BLaER1 treated with 17β-estradiol and CSF1 and Interleukin-3, amounts not matched to agents 10 nM and 100 nM (cell line): Measurements from ENCODE around the gene KLHL17.
"Not testable (repeated sequence)": the region's sequence is repeated elsewhere in the genome, so short reads cannot be mapped to it uniquely, and the experiment has no call there.

Experiments
- H3K27ac ChIP-seq, 11 experiments: shearing (Covaris generic); formaldehyde crosslinking; 2 replicates each; pipeline ENCODE4 v1.8.1; 2022
- H3K27me3 ChIP-seq, 11 experiments: shearing (Covaris generic); formaldehyde crosslinking; 2 replicates each; pipeline ENCODE4 v1.8.1; 2022
- H3K36me3 ChIP-seq, 11 experiments: shearing (Covaris generic); formaldehyde crosslinking; 2 replicates each; pipeline ENCODE4 v1.8.1; 2022
- H3K4me1 ChIP-seq, 10 experiments: shearing (Covaris generic); formaldehyde crosslinking; 2 replicates each; pipeline ENCODE4 v1.8.1; 2022
- H3K4me2 ChIP-seq, 11 experiments: shearing (Covaris generic); formaldehyde crosslinking; 2 replicates each; pipeline ENCODE4 v1.8.1; 2022
- H3K4me3 ChIP-seq, 10 experiments: shearing (Covaris generic); formaldehyde crosslinking; 2 replicates each; pipeline ENCODE4 v1.8.1; 2022
- H3K9ac ChIP-seq, 11 experiments: shearing (Covaris generic); formaldehyde crosslinking; 2 replicates each; pipeline ENCODE4 v1.8.1; 2022
- H3K9me3 ChIP-seq, 11 experiments: shearing (Covaris generic); formaldehyde crosslinking; replicated peaks in 1 of 11; 2 replicates each; pipeline ENCODE4 v1.8.1; 2022
- H4K20me1 ChIP-seq, 11 experiments: shearing (Covaris generic); formaldehyde crosslinking; 2 replicates each; pipeline ENCODE4 v1.8.1; 2022
- Cebpa-rat ChIP-seq, 11 experiments: shearing (Covaris generic); IDR thresholded peaks; 2 replicates each; pipeline ENCODE4 v1.8.1; 2022

KLHL17 gene

GRCh38 chr1:1004420-1004779 lies 44.0 kb downstream of the KLHL17 start:
- Histone ChIP-seq H3K4me1 (peaks cover 40 to 69% (median 55%) of the 10 kb centered on the region in 10 experiments), H3K36me3 (no peaks in the 10 kb centered on the region), H3K27ac (no peak overlapping the region), H4K20me1 (peaks cover 0 to 52% (median 13%) of the 10 kb centered on the region in 11 experiments; a peak in 18 of 22 replicates), H3K27me3 (peaks cover 40 to 60% (median 52%) of the 10 kb centered on the region in 11 experiments), H3K4me2 (peak overlapping the region; percentile 65 to 94 (median 80)), H3K9ac (peak overlapping the region in 5 of 11 experiments; percentile 5 to 59 (median 44); a peak in 7 of 22 replicates), H3K9me3 (peaks cover 0 to 5% (median 0%) of the 10 kb centered on the region in 11 experiments; a peak in 1 of 22 replicates), H3K4me3 (no peak overlapping the region)
- no peak for TF ChIP-seq Cebpa-rat (IDR thresholded peaks at IDR 0.05)

DNA sequence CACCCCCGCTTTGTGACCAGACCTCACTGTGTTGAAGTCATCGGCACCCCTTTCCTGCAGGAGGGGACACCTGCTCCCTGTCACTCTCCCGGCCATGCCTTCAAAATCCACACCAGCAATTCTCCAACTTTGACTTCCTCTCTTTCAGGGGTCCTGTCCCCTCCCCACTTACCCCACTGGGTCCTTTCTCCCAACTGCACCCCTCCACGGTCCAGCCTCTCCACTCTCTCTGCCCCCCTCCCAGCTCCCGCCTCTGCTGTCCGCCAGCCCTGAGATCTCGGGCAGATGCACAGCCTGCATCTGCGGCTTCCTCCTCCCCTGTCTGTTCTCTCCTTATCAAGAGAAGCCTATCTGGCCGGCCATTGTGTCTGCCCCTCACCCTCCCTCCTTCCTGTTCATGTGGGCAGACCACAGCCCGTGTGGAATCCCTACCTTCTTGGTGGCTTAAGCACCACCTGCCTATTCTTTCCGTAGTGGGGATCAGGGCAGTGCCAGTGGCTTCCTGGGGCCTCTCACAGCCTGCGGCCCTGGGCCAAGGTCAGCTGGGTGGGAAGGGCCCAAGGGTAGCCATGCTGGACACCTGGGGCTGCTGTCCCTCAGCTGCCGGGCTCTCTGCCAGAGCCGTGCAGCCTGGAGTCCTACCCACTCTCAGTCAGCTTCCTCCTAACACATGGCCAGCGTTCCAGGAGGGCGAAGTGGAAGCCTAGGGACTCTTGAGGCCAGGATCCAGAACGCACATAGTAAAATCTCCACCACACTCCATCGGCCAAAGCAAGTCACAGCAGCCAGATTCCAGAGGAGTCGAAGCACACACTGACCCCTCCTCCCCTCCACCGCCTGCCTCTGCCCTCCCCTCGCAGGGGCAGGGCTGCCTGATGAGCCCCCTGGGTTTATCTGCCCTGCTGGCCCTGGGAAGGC lies 44.7 kb downstream of the KLHL17 start:
- Histone ChIP-seq H3K9me3 (peaks cover 0 to 5% (median 0%) of the 10 kb centered on the region in 11 experiments; a peak in 2 of 22 replicates), H4K20me1 (peaks cover 0 to 47% (median 7%) of the 10 kb centered on the region in 11 experiments; a peak in 12 of 22 replicates), H3K4me1 (peaks cover 38 to 65% (median 51%) of the 10 kb centered on the region in 10 experiments), H3K36me3 (no peaks in the 10 kb centered on the region), H3K4me2 (peak overlapping the region; percentile 65 to 94 (median 80)), H3K27ac (0 out of 22 replicates have a peak overlapping the region, but pooled peaks of 1 of the 11 experiments have one; percentile 14), H3K9ac (peak overlapping the region in 6 of 11 experiments; percentile 5 to 59 (median 42); a peak in 8 of 22 replicates), H3K4me3 (no peak overlapping the region), H3K27me3 (peaks cover 34 to 54% (median 45%) of the 10 kb centered on the region in 11 experiments)
- TF ChIP-seq Cebpa-rat (IDR thresholded peaks at IDR 0.05) = no peak

DNA sequence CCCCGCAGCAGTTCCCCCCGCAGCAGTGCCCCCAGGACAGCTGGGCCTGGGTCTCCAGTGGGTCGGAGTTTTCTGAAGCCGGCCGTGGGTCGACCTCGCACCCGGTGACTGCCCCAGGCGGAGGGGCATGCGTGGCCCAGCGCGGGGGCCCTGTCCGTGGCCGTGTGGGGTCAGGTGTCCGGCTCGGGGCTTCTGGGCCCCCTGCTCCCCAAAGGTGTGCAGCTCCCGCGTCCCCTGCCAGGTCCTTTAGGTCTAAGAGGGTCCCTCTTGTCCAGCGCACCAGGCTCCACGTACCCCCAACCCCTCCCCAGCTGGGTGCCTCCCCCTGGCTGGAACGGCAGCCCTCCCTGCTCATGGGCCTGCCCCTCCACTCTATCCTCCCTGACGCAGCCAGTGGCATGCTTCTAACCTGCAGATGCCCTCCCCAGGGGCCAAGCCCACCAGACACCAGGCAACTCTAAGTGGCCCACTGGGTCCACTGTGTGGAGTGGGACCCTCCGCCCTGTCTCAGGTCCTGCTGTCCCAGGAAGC lies 45.5 kb downstream of the KLHL17 start:
- H3K9ac ChIP-seq = 0 out of 22 replicates have a peak overlapping the region, but pooled peaks of 1 of the 11 experiments have one; percentile 39
- no peak overlapping the region for H3K27ac ChIP-seq
- peaks cover 30 to 57% (median 43%) of the 10 kb centered on the region in 10 experiments for H3K4me1 ChIP-seq
- H3K27me3 ChIP-seq = peaks cover 26 to 49% (median 38%) of the 10 kb centered on the region in 11 experiments
- no peak for TF ChIP-seq Cebpa-rat (IDR thresholded peaks at IDR 0.05)
- H3K9me3 ChIP-seq = peaks cover 0 to 6% (median 0%) of the 10 kb centered on the region in 11 experiments; a peak in 2 of 22 replicates
- no peaks in the 10 kb centered on the region for H3K36me3 ChIP-seq
- H3K4me3 ChIP-seq = no peak overlapping the region
- H4K20me1 ChIP-seq = peaks cover 0 to 47% (median 5%) of the 10 kb centered on the region in 11 experiments; a peak in 9 of 22 replicates
- peak overlapping the region in 10 of 11 experiments; percentile 71 to 94 (median 80); a peak in 17 of 22 replicates for H3K4me2 ChIP-seq

DNA sequence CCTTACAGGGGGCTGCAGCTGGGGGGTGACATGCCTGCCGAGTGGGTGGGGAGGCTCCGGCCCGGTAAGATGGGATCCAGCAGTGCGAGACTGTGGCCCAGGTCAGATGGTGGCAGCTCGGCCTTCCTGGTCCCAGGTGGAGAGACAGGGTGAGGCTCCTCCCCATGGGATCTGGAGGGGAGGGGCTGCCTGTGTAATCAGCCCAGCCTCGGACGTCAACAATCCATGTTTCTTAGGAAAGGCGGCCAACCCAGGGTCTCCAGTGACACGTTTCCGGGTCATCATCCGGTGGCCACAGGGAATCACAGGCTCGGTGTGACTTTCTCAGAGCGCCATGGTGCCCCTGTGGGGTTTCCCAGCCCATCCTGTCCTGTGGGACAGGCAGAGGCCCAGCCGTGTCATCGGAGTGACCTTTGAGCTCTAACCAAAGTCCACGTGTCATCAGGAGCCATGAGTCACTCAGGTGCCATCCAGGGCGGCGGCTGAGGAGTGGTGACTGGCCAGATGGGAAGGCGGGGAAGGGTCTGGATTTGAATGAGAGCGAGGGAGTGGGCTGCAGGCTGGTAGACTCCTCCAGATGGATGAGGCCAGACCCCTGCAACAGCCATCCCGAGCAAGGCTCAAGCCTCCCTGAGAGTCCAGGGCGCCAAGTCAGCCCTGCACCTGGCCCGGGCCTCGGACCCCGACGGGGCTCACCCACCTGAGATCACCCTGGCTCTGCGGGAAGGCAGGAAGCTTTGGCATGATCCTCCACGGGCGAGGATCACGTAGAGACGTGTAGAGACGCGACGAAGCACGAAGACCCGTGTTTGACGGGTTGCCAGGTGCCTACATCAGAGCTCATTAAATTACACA lies 46.1 kb downstream of the KLHL17 start:
- H3K27me3 ChIP-seq = peaks cover 19 to 49% (median 33%) of the 10 kb centered on the region in 11 experiments
- no peak overlapping the region for H3K27ac ChIP-seq
- no peak for TF ChIP-seq Cebpa-rat (IDR thresholded peaks at IDR 0.05)
- H3K9me3 ChIP-seq = peaks cover 0 to 6% (median 0%) of the 10 kb centered on the region in 11 experiments; a peak in 3 of 22 replicates
- no peaks in the 10 kb centered on the region for H3K36me3 ChIP-seq
- H3K4me1 ChIP-seq = peaks cover 28 to 50% (median 36%) of the 10 kb centered on the region in 10 experiments
- peaks cover 0 to 40% (median 2%) of the 10 kb centered on the region in 11 experiments; a peak in 8 of 22 replicates for H4K20me1 ChIP-seq
- no peak overlapping the region for H3K9ac ChIP-seq
- no peak overlapping the region for H3K4me3 ChIP-seq
- 0 out of 22 replicates have a peak overlapping the region, but pooled peaks of 1 of the 11 experiments have one; percentile 80 for H3K4me2 ChIP-seq

- Histone ChIP-seq H3K4me1 (peaks cover 34 to 48% (median 40%) of the 10 kb centered on the region in 10 experiments), H3K27me3 (peaks cover 0 to 15% (median 4%) of the 10 kb centered on the region in 11 experiments; a peak in 8 of 22 replicates)
- not testable (repeated sequence) for H3K4me2 ChIP-seq, H4K20me1 ChIP-seq, H3K9ac ChIP-seq, H3K27ac ChIP-seq, H3K4me3 ChIP-seq, H3K9me3 ChIP-seq, H3K36me3 ChIP-seq
These were observed 49.7 kb downstream of the KLHL17 start for GRCh38 chr1:1010131-1010530.

DNA sequence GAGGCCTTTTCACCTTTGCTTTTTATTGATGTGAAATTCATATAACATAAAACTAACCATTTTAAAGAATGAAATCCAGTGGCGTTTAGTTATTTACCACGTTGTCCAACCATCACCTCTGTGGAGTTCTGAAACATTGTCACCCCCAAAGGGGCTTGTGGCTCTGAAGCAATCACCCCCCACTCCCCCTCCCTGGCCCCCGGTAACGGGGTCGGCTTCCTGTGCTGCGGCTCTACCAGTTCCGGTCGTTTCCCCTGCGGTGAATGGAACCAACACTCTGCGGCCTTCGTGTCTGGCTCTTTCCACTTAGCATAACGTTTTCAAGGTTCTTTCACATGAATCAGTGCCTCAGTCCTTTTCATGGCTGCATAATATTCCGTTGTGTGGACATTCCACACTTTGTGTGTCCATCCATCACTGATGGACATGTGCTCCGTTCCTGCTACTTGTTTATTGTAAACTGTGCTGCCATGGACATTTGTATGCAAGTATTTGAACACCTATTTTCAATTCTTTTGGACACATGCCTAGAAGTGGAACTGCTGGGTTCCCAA lies 51.1 kb downstream of the KLHL17 start:
- peaks cover 0 to 12% (median 0%) of the 10 kb centered on the region in 11 experiments; a peak in 5 of 22 replicates for H3K27me3 ChIP-seq

GRCh38 chr1:1012736-1013104 lies 52.3 kb downstream of the KLHL17 start:
- H4K20me1 ChIP-seq, H3K36me3 ChIP-seq, H3K9me3 ChIP-seq: not testable (repeated sequence)
- Histone ChIP-seq H3K4me2 (peak overlapping the region; percentile 94 to 99 (median 97)), H3K4me3 (peak overlapping the region; percentile 63 to 81 (median 68)), H3K4me1 (peaks cover 29 to 48% (median 41%) of the 10 kb centered on the region in 10 experiments), H3K27me3 (peaks cover 0 to 12% (median 0%) of the 10 kb centered on the region in 11 experiments; a peak in 5 of 22 replicates), H3K27ac (peak overlapping the region; percentile 3 to 84 (median 78); a peak in 19 of 22 replicates), H3K9ac (peak overlapping the region; percentile 54 to 82 (median 77); a peak in 21 of 22 replicates)

More for the DNA sequence above, 51.1 kb downstream of the KLHL17 start:
- peaks cover 0 to 6% (median 0%) of the 10 kb centered on the region in 11 experiments; a peak in 3 of 22 replicates for H3K9me3 ChIP-seq
- H3K9ac ChIP-seq = no peak overlapping the region
- H4K20me1 ChIP-seq = no peaks in the 10 kb centered on the region
- 0 out of 22 replicates have a peak overlapping the region, but pooled peaks of 3 of the 11 experiments have one; percentile 10 to 99 (median 18) for H3K4me2 ChIP-seq
- H3K27ac ChIP-seq = no peak overlapping the region; a peak in 1 of 22 replicates
- peaks cover 29 to 46% (median 41%) of the 10 kb centered on the region in 10 experiments for H3K4me1 ChIP-seq
- H3K36me3 ChIP-seq = no peaks in the 10 kb centered on the region
- TF ChIP-seq Cebpa-rat (IDR thresholded peaks at IDR 0.05) = no peak
- H3K4me3 ChIP-seq = no peak overlapping the region
